MM.1S (cell line): Measurements from ENCODE around the gene ZFP91.

Experiments
- DNase-seq: peaks from one replicate; pipeline ENCODE4 v3.0.0-alpha.2; 2015
- H2AFZ ChIP-seq: fragments of 300-600 bp; sonication (generic); 2 replicates; pipeline ENCODE4 v1.6.0; 2016; ENCODE audit warnings: antibody characterized with exemption, low read length
- H3F3A ChIP-seq: fragments of 300-600 bp; sonication (generic); 2 replicates; pipeline ENCODE4 v1.6.1; 2016; ENCODE audit warnings: mild to moderate bottlenecking, antibody characterized with exemption, low read length, moderate library complexity, mixed read lengths; ENCODE audit not compliant: insufficient read depth
- H3K27ac ChIP-seq: fragments of 300-600 bp; sonication (generic); 2 replicates; pipeline ENCODE4 v1.5.1; 2016; ENCODE audit warnings: mild to moderate bottlenecking, low read length
- H3K27me3 ChIP-seq: fragments of 300-600 bp; sonication (generic); replicated peaks from 2 replicates; pipeline ENCODE4 v1.6.0; 2016; ENCODE audit warnings: low read length; ENCODE audit not compliant: insufficient read depth
- H3K36me3 ChIP-seq: fragments of 300-600 bp; sonication (generic); replicated peaks from 2 replicates; pipeline ENCODE4 v1.6.1; 2016; ENCODE audit warnings: mild to moderate bottlenecking, low read length, mixed read lengths; ENCODE audit not compliant: insufficient read depth
- H3K4me1 ChIP-seq: fragments of 300-600 bp; sonication (generic); 2 replicates; pipeline ENCODE4 v1.6.1; 2016; ENCODE audit warnings: low read length, mixed read lengths
- H3K4me2 ChIP-seq: fragments of 300-600 bp; sonication (generic); 2 replicates; pipeline ENCODE4 v1.6.0; 2016; ENCODE audit warnings: low read depth, low read length
- H3K4me3 ChIP-seq: fragments of 300-600 bp; sonication (generic); 2 replicates; pipeline ENCODE4 v1.5.1; 2016; ENCODE audit warnings: low read length, mixed read lengths
- H3K79me2 ChIP-seq: fragments of 300-600 bp; sonication (generic); 2 replicates; pipeline ENCODE4 v1.6.1; 2016; ENCODE audit warnings: mixed run types, low read length, mixed read lengths
- H3K9ac ChIP-seq: fragments of 300-600 bp; sonication (generic); 2 replicates; pipeline ENCODE4 v1.6.1; 2016; ENCODE audit warnings: low read length, mixed read lengths
- H3K9me2 ChIP-seq: fragments of 300-600 bp; sonication (generic); replicated peaks from 2 replicates; pipeline ENCODE4 v1.6.1; 2016; ENCODE audit warnings: mild to moderate bottlenecking, low read length, mixed read lengths; ENCODE audit not compliant: insufficient read depth
- H3K9me3 ChIP-seq: fragments of 300-600 bp; sonication (generic); replicated peaks from 2 replicates; pipeline ENCODE4 v1.6.1; 2016; ENCODE audit warnings: mild to moderate bottlenecking, low read length, mixed read lengths; ENCODE audit not compliant: insufficient read depth
- H4K20me1 ChIP-seq: fragments of 300-600 bp; sonication (generic); 2 replicates; pipeline ENCODE4 v1.6.1; 2016; ENCODE audit warnings: mild to moderate bottlenecking, low read length, moderate library complexity, mixed read lengths; ENCODE audit not compliant: insufficient read depth
- EZH2 ChIP-seq: fragments of 300-600 bp; sonication (generic); optimal IDR thresholded peaks from 2 replicates; pipeline ENCODE3; 2017; ENCODE audit warnings: low read depth, mild to moderate bottlenecking, antibody characterized with exemption, low read length, mixed read lengths
- EZH2phosphoT487 ChIP-seq: fragments of 300-600 bp; sonication (generic); IDR thresholded peaks from 2 replicates; pipeline ENCODE4 v1.6.1; 2018; ENCODE audit warnings: antibody characterized with exemption, low read length
- TF ChIP-seq, protein P1 (sequence below): fragments of 300-600 bp; sonication (generic); IDR thresholded peaks from 2 replicates; pipeline ENCODE4 v1.5.1; 2016; ENCODE audit warnings: antibody characterized with exemption, low read length, mixed read lengths

ZFP91 gene

DNA sequence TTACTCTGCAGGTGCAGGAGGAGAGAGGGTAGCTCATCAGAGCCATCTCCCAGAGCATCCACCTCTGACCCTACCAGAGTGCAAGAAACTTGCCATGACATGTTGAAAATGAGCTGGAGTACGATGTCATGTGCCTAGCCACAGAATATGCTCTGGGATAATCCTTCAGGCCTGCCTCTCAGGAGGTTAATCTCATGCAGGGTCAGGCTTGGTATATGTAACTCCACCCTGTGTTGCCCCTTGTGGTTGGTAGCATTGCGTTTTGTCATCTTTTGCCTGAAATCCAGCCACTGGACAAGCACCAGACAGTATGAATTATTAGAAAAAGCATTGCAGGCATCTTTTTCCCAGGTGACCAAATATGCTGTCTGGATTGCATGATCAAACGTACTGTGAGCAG, 79.8 kb downstream of the ZFP91 start:
- Histone ChIP-seq H3K4me2 (no peak overlapping the region), H3F3A (0 out of 2 replicates have a peak, but pooled peaks cover 4% of the 10 kb centered on the region)

DNA sequence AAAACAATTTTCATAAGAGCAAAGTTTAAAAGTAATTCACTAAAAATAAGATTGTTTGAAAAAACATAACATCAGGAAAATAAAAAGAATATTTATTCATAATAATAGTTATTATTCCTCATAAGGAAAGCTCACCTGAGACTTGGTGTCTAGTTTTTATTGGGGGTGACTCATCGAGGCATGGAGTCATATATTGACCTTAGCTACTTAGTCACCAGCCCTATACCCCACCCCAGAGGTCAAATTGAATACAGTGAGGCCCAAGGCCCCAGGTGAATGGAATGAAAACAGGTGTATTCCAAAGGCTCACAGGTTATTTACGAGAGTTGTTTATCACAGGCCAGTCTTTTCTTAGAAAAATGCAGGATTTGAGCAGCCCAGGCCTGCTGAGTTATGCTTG, 80.5 kb downstream of the ZFP91 start:
- TF ChIP-seq EZH2 (no peak), EZH2phosphoT487 (no peak)
- TF ChIP-seq, protein P1, sequence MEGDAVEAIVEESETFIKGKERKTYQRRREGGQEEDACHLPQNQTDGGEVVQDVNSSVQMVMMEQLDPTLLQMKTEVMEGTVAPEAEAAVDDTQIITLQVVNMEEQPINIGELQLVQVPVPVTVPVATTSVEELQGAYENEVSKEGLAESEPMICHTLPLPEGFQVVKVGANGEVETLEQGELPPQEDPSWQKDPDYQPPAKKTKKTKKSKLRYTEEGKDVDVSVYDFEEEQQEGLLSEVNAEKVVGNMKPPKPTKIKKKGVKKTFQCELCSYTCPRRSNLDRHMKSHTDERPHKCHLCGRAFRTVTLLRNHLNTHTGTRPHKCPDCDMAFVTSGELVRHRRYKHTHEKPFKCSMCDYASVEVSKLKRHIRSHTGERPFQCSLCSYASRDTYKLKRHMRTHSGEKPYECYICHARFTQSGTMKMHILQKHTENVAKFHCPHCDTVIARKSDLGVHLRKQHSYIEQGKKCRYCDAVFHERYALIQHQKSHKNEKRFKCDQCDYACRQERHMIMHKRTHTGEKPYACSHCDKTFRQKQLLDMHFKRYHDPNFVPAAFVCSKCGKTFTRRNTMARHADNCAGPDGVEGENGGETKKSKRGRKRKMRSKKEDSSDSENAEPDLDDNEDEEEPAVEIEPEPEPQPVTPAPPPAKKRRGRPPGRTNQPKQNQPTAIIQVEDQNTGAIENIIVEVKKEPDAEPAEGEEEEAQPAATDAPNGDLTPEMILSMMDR: no peak
- no peak overlapping the region for H3K27ac ChIP-seq
- H3K4me2 ChIP-seq: no peak overlapping the region
- H4K20me1 ChIP-seq: no peaks in the 10 kb centered on the region
- no peak overlapping the region for H2AFZ ChIP-seq
- no peaks in the 10 kb centered on the region for H3K27me3 ChIP-seq
- no peaks in the 10 kb centered on the region for H3K79me2 ChIP-seq
- H3K4me3 ChIP-seq: no peak overlapping the region
- peaks cover 13% of the 10 kb centered on the region for H3K4me1 ChIP-seq
- H3K36me3 ChIP-seq: no peaks in the 10 kb centered on the region
- DNase-seq: no peak
- no peaks in the 10 kb centered on the region for H3K9me3 ChIP-seq
- no peak overlapping the region for H3K9ac ChIP-seq
- 0 out of 2 replicates have a peak, but pooled peaks cover 4% of the 10 kb centered on the region for H3F3A ChIP-seq
- H3K9me2 ChIP-seq: no peaks in the 10 kb centered on the region

More for the DNA sequence above, 79.8 kb downstream of the ZFP91 start:
- Histone ChIP-seq H3K9me3 (no peaks in the 10 kb centered on the region), H4K20me1 (no peaks in the 10 kb centered on the region), H3K36me3 (no peaks in the 10 kb centered on the region), H3K4me3 (no peak overlapping the region), H3K79me2 (no peaks in the 10 kb centered on the region), H3K27ac (no peak overlapping the region), H3K27me3 (no peaks in the 10 kb centered on the region), H3K9me2 (no peaks in the 10 kb centered on the region), H3K4me1 (peaks cover 16% of the 10 kb centered on the region), H2AFZ (no peak overlapping the region), H3K9ac (no peak overlapping the region)
- TF ChIP-seq, protein P1: no peak
- TF ChIP-seq EZH2phosphoT487: no peak
- TF ChIP-seq EZH2: no peak
- DNase-seq: no peak

DNA sequence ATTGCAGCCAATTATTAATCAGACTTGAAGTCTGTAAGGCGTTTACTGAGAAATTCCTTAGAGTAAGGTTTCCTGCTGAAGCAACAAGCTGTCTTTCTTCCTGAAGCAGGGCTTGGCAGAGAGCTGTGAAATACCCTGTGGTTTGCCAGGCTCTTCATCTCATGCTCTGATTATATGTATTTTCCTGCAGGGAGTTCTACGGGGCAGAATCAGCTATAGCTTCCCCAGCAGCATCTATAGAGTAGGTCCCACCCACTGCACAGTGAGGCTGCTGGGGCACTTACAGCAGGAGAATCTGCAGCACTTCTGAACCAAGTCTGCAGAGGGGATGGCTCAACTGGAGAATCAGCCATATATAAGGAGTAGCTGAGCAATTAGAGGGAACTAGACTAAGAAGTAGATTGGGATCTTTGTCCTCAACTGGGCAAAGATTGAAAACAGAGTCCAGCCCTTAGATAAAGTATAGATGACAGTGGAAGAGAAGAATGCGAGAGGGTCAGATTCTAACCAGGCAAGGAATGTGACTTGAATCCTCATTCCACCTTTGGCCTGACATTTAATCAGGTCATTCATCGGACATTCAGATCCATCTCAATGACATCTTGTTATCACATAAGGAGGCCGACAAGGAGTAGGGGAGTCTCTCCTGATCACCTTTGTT, 81.2 kb downstream of the ZFP91 start:
- no peak for TF ChIP-seq EZH2
- no peak for TF ChIP-seq EZH2phosphoT487
- Histone ChIP-seq H3F3A (no peaks in the 10 kb centered on the region), H3K4me2 (no peak overlapping the region), H3K27me3 (no peaks in the 10 kb centered on the region), H2AFZ (no peak overlapping the region), H3K4me1 (peaks cover 7% of the 10 kb centered on the region), H3K79me2 (no peaks in the 10 kb centered on the region), H3K9me2 (no peaks in the 10 kb centered on the region), H3K4me3 (no peak overlapping the region), H4K20me1 (no peaks in the 10 kb centered on the region), H3K27ac (no peak overlapping the region), H3K36me3 (no peaks in the 10 kb centered on the region), H3K9me3 (no peaks in the 10 kb centered on the region), H3K9ac (no peak overlapping the region)
- DNase-seq: no peak
